Esophagus squamous epithelium (tissue), 4 donors: Measurements from ENCODE around the gene DCC.

Experiments
- CTCF ChIP-seq, 6 experiments: fragments of 450-650 bp in 4 of 6; fragments of 200-600 bp in 2 of 6; sonication (generic) in 2 of 6; IDR thresholded peaks; one replicate each; pipeline ENCODE4 v1.5.1; 2016 to 2019; ENCODE audit warnings: antibody characterized with exemption in 6 of 6, mild to moderate bottlenecking in 4 of 6, moderate library complexity in 4 of 6
- POLR2A ChIP-seq, 4 donors: fragments of 450-650 bp; IDR thresholded peaks; one replicate each; pipeline ENCODE4 v1.6.1; 2017; ENCODE audit warnings: antibody characterized with exemption in 4 of 4, mild to moderate bottlenecking in 4 of 4, moderate library complexity in 3 of 4

DNA sequence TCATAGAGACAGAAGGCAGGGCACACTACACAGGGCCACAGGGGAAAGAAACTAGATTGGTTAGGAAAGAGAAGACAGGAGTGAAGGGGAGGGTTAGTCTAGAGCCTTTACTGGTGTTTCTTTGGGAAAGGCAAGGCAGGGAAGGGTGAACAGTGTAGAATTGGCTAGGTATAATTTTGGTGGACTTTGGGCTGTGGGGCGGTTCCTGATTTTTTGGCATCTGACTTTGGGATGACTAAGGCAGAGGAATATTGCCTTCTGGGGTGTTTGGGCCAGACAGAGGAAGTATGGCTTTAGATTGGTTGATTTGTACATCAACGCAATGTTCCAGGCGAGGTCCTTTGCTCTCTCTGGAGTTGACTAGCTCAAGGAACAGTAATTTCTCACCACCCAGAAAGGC, 534.8 kb downstream of the DCC start:
- no peak for TF ChIP-seq CTCF (IDR thresholded peaks at IDR 0.05)
- no peak for TF ChIP-seq POLR2A (IDR thresholded peaks at IDR 0.05)
